ENCODE measurements around the gene CREM. TPM values are rescaled to one million over a fixed set of nuclear protein-coding genes. Genes with fewer than 3 reads are reported as not detected.

The CREM gene
- polyA plus RNA-seq, 1 of the 3 experiments (the other 2 are of a cell fraction), result 41.4 TPM

DNA sequence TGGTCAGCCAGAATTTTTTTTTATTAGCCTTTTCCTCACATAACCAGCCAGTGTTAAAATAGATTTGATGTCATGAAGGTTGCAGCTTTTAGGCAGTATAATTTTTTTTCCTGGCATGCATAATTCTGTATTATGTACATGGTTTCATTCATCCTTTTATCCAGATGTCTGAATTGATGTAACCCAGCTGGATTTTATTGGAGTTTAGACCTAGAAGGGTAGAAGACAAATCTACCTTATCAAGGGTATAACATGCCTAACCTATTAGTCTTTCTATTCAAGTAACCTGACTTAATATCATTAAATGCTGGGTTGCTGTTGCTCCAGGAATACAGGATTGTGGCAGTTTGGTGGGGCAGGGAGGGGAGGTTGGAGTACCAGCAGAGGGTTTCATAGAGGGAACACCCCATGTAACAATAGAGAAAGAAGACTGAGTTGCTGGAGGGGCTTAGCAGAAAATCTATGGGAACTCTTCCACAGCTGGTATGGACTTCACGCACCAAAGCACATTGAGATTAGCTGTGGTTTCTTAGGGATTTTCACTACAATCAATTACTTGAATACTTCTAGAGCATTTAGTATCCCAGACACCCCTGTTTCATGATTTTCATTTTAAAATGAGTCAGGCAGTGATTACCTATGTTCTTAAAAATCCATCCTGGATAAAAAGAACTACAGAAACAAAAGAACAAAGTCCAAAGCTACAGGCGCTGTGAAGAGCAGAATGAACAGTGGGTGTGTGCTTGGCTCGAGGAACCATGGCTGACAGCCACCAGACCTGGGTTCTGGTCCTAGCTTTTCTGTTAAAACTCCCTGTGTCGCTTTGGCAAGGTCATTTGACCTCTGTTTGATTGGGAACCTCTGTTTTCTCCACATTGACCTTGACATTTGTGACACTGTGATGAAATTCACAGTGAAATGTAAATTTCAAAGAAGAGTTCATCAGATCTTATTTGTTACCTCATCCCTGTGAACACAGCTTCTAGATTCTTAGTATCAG is 93.5 kb downstream of the CREM start:
- Histone ChIP-seq H3K36me3 (replicated peaks in 1 of 2; ENCODE audit: control insufficient read depth in 1 of 2, insufficient read depth in 2 of 2, low read length in 1 of 2) (no peaks in the 10 kb centered on the region), H3F3A (replicated peaks; ENCODE audit: insufficient read depth) (no peaks in the 10 kb centered on the region), H2AFZ (ENCODE audit: low read depth) (peak overlapping the region; percentile 22; the same call in 1 of the 2 replicates), H3K4me3 (ENCODE audit: low read depth in 2 of 2, low read length in 1 of 2) (no peak overlapping the region), H3K27ac (ENCODE audit: low read depth in 2 of 2, low read length in 1 of 2) (no peak overlapping the region), H4K20me1 (ENCODE audit: insufficient read depth) (no peaks in the 10 kb centered on the region), H3K27me3 (ENCODE audit: insufficient read depth) (no peaks in the 10 kb centered on the region), H3K9me3 (no peaks in the 10 kb centered on the region), H3K4me2 (no peak overlapping the region), H3K4me1 (ENCODE audit: control insufficient read depth in 1 of 2, insufficient read depth in 2 of 2, low read depth in 1 of 2, low read length in 1 of 2) (peaks cover 0 to 2% of the 10 kb centered on the region in 2 experiments; a peak in 3 of 4 replicates), H3K9ac (no peak overlapping the region), H3K9me2 (no peaks in the 10 kb centered on the region), H3K79me2 (ENCODE audit: insufficient read depth) (no peaks in the 10 kb centered on the region)
- TF ChIP-seq TCF12 (IDR thresholded peaks at IDR 0.05) (no peak), MXI1 (IDR thresholded peaks at IDR 0.05; ENCODE audit: low read depth, low read length) (no peak), SMC3 (IDR thresholded peaks at IDR 0.05; ENCODE audit: low read depth, low read length) (no peak), NRF1 (IDR thresholded peaks at IDR 0.05; ENCODE audit: low read depth, low read length) (no peak), GABPA (IDR thresholded peaks at IDR 0.05; ENCODE audit: low read depth) (no peak), FOSL2 (IDR thresholded peaks at IDR 0.05; ENCODE audit: borderline replicate concordance, low read depth) (no peak), TEAD4 (IDR thresholded peaks at IDR 0.05; ENCODE audit: borderline replicate concordance, insufficient read depth) (no peak), YY1 (IDR thresholded peaks at IDR 0.05; ENCODE audit: low read depth) (no peak), FOXJ3 (CRISPR knock-in tag; IDR thresholded peaks at IDR 0.05) (no peak), EZH2phosphoT487 (IDR thresholded peaks at IDR 0.05; ENCODE audit: borderline replicate concordance, low read depth) (no peak), SIN3A (IDR thresholded peaks at IDR 0.05; ENCODE audit: borderline replicate concordance, low read depth, low read length) (no peak), FOXM1 (IDR thresholded peaks at IDR 0.05; ENCODE audit: low read depth) (no peak), CHD2 (IDR thresholded peaks at IDR 0.05; ENCODE audit: low read length, partially characterized antibody) (no peak), RFX5 (IDR thresholded peaks at IDR 0.05; ENCODE audit: low read length) (no peak)
- TF ChIP-seq, protein P1, sequence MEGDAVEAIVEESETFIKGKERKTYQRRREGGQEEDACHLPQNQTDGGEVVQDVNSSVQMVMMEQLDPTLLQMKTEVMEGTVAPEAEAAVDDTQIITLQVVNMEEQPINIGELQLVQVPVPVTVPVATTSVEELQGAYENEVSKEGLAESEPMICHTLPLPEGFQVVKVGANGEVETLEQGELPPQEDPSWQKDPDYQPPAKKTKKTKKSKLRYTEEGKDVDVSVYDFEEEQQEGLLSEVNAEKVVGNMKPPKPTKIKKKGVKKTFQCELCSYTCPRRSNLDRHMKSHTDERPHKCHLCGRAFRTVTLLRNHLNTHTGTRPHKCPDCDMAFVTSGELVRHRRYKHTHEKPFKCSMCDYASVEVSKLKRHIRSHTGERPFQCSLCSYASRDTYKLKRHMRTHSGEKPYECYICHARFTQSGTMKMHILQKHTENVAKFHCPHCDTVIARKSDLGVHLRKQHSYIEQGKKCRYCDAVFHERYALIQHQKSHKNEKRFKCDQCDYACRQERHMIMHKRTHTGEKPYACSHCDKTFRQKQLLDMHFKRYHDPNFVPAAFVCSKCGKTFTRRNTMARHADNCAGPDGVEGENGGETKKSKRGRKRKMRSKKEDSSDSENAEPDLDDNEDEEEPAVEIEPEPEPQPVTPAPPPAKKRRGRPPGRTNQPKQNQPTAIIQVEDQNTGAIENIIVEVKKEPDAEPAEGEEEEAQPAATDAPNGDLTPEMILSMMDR (IDR thresholded peaks at IDR 0.05), result no peak
- TF ChIP-seq, protein P2, sequence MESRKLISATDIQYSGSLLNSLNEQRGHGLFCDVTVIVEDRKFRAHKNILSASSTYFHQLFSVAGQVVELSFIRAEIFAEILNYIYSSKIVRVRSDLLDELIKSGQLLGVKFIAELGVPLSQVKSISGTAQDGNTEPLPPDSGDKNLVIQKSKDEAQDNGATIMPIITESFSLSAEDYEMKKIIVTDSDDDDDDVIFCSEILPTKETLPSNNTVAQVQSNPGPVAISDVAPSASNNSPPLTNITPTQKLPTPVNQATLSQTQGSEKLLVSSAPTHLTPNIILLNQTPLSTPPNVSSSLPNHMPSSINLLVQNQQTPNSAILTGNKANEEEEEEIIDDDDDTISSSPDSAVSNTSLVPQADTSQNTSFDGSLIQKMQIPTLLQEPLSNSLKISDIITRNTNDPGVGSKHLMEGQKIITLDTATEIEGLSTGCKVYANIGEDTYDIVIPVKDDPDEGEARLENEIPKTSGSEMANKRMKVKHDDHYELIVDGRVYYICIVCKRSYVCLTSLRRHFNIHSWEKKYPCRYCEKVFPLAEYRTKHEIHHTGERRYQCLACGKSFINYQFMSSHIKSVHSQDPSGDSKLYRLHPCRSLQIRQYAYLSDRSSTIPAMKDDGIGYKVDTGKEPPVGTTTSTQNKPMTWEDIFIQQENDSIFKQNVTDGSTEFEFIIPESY (IDR thresholded peaks at IDR 0.05; ENCODE audit: borderline replicate concordance, low read depth), result no peak
- no peak for DNase-seq
- 81% methylated on average over 4 of the region's 4 CpGs for WGBS (ENCODE audit: low lambda C conversion rate)
- CTCF ChIA-PET, result interaction anchor here (0.7 to 7.2 kb wide), 10 partner anchors 8 to 366 kb away, joined by 3 to 82 read pairs (median 3); partner anchors contain the start of gene CREM
- POLR2A ChIA-PET, result no interaction called here
